Activated naive CD4-positive, alpha-beta T cell treated with Interleukin-2 at 50 U/mL for 16 hours (primary cell): Measurements from ENCODE around the gene SERAC1.

Source experiments
- DNase-seq: peaks from one replicate; pipeline ENCODE4 v3.0.0-alpha.2; 2020

The SERAC1 gene

GRCh38 chr6:158118886-158119285 is 49.2 kb downstream of the SERAC1 start:
- no peak for DNase-seq

GRCh38 chr6:158115508-158115907 is 52.6 kb downstream of the SERAC1 start:
- DNase-seq: no peak

GRCh38 chr6:158115102-158115501 is 53.0 kb downstream of the SERAC1 start:
- DNase-seq: no peak

DNA sequence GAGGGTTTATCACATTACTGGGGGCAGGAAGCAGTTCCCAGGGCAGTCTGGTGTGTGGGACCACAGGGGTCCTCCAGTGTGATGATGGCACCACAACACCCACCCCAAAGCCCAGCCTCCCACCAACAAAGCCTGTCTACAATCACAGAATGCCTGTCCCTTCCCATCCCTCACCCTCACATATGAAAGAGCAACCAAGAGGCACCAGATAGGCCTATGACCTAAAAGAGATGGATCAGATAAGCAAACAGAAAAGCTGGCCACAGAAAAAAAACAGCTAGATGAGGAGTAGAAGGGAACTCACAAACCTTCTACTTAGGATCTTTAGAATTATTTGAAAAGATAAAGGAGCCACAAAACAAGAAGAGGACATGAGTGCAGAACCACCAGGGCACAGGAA is 54.3 kb downstream of the SERAC1 start:
- DNase-seq: no peak

- no peak for DNase-seq
These were observed 56.1 kb downstream of the SERAC1 start for GRCh38 chr6:158111987-158112386.

DNA sequence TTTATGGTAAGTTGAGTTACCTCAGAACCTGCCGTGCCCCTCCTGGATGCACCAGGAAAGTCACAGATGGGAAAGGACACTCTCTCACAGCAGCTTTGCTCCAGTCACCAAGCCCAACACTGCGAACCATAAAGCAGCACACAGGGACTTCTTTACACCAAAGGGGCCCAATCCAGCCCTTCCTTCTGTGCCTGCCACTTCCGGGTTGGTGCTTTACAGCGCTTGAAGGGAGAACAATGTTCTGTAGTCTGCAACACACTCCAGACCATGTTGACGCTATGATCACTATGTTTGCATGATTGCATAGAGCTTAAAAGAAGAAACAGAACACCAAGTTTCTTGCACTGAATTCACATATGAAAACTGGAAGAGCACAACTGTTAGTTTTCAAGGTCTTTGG is 57.1 kb downstream of the SERAC1 start:
- DNase-seq: no peak

DNA sequence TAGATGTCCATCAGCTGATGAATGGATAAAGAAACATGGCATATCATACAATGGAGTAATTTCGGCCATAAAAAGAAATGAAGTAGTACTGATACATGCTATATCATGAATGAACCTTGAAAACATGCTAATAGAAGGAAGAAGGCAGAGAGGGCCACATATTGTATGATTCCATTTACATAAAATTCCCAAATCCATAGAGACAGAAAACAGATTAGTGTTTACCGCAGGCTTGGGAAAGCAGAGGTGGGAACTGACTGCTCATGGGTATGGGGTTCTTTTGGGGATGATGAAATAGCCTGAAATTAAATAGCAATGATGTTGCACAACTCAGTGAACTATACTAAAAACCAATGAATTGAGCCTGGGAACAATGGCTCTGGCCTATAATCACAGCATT is 58.3 kb downstream of the SERAC1 start:
- DNase-seq: no peak

- no peak for DNase-seq
These were observed 63.4 kb downstream of the SERAC1 start for GRCh38 chr6:158104696-158105095.

- DNase-seq: no peak
These were observed 64.8 kb downstream of the SERAC1 start for GRCh38 chr6:158103228-158103627.

DNA sequence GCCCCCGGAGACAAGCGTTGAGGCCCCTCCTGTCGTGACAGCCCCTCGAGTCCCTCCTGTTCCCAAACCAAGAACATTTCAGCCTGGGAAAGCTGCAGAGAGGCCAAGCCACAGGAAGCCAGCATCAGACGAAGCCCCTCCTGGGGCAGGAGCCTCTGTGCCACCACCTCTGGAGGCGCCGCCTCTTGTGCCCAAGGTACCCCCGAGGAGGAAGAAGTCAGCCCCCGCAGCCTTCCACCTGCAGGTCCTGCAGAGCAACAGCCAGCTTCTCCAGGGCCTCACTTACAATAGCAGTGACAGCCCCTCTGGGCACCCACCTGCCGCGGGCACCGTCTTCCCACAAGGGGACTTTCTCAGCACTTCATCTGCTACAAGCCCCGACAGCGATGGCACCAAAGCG is 72.4 kb downstream of the SERAC1 start:
- no peak for DNase-seq

- no peak for DNase-seq
These were observed 73.0 kb downstream of the SERAC1 start for GRCh38 chr6:158095031-158095430.

DNA sequence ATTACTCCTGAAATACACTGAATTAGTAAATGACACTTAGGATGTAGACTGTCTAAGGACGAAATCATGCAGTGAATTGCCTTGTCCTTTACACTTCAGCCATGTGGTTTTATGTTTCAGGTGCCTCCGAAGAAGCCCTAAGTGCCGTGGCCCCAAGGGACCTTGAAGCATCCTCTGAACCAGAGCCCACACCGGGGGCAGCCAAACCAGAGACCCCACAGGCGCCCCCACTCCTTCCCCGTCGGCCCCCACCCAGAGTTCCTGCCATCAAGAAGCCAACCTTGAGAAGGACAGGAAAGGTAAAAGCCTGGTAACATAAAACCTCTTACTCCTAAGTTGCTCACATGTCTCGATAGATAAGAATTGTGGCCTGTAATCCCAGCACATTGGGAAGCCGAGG is 75.3 kb downstream of the SERAC1 start:
- DNase-seq: no peak

- no peak for DNase-seq
These were observed 80.7 kb downstream of the SERAC1 start for GRCh38 chr6:158087224-158087867.

DNA sequence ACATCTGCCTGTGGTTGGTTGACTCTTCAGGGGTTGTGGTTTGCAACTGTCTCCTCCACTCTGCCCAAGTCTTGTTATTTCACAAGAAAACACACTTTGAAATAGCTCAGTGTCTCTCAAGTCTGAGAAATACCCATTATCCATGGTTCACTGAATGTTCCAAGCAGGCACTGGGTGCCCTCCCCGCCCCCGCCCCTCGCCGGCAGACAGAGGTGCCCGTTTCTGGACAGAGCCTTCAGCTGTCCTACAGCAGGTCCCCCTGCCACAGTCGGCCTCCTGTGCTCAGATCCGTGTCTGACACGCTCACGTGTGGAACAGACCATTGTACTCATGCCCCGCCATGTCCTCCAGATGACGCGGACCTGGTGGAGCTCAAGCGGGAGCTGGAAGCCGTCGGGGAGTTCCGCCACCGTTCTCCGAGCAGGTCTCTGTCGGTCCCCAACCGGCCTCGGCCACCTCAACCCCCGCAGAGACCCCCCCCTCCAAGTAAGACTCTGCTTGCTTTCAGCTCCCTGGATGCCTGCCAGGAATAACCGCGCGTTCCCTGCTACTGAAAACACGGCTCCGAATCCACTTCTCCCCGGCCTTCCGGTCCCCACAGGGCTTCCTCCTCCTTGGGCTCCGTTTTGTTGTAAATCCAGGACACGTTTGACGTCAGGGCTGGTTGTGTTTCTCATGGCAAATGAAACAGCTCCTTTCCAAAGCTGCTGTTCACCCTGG is 81.4 kb downstream of the SERAC1 start:
- no peak for DNase-seq

GRCh38 chr6:158086054-158086503 is 82.0 kb downstream of the SERAC1 start:
- no peak for DNase-seq

DNA sequence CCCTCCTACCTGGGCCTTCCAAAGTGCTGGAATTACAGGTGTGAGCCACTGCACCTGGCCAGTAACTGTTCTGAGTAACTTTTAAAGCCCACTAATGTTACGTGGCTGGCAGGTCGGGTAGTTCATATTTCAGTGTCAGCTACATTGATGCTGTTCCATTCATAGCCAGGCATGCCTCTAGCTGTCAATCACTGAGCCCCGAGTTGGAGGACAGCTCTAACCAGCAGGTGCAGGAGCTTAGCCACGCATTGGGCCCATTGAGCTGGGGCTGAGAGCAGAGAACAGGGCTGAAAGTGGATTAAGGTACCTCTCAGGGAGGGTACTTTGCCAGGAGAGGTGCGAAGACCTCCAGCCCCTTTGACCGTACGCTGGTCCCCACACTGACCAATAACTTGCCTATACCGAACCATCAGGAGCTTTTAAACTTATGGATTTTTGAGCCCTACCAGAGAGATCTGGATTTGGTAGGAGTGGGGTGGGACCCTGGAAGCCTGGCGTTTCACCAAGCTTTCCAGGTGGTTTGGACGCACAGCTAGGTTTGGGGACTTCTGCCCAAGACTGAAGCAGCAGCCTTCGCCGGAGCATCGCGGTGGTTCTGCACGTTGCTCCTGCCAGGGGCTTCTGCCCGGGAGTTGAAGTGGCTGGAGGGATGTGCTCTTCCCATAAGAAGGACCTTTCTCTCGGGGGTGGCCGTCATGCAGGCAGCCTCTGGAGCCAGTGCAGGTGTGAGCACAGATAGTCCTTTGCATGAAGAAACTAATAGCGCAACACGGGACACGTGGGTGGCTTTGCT is 82.6 kb downstream of the SERAC1 start:
- DNase-seq: no peak

GRCh38 chr6:158083455-158084325 is 84.4 kb downstream of the SERAC1 start:
- DNase-seq: no peak

- no peak for DNase-seq
These were observed 86.5 kb downstream of the SERAC1 start for GRCh38 chr6:158081657-158081935.

GRCh38 chr6:158080849-158081656 is 87.0 kb downstream of the SERAC1 start:
- DNase-seq: no peak

DNA sequence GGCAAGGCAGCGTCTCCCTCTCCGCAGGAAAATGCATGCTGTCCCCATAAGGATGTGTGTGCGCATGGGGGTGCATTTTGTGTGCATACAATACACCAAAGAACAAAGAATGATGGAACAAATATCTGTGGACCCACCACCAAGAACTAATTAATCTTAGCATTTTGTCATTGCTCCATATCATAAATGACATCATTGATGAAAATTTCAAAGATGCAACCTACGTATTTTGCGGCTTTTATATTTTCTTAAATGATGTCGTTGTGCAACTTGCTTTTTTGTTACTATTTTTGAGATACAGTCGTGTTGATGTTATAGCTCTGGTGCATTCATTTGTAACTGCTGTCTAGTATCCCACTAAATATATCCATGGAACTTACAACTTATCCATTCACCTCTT is 89.7 kb downstream of the SERAC1 start:
- no peak for DNase-seq

DNA sequence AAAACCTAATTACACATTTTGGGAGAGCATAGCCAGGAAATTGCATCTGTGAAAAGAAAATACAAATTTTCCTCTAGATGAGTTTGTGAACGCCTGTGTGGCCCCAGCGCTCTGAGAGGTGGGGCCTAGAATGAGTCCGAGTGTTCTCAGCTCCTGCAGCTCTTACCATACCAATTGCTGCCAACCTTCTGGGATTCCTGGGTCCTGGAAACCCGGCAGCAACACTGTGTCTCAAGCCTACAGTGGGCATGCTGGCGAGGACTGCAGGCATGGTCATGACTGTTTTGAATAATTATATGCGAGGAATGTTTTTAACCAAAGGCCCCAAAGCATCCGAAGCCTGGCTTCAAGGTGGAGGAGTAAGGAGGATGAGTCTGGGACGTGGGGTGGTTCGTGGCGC is 90.4 kb downstream of the SERAC1 start:
- DNase-seq: no peak

DNA sequence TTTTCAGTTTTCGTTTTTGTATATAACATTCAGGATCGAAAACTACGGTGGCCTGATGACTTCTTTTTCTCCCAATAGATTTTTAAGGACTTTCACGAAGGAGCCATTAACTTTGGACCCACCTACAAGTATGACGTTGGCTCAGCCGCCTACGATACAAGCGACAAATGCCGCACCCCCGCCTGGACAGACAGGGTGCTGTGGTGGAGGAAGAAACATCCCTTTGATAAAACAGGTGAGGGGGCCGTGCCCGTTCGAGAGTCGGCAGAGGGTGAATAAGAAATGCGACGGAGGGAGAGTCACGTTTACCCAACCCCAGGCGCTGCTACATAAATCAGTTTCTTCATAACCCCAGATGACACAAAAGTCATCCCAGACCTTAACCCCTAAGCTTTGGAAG is 91.5 kb downstream of the SERAC1 start:
- no peak for DNase-seq
